Endothelial cell of umbilical vein (primary cell): ENCODE data around the gene ARL9. TPM values are rescaled to one million over a fixed set of nuclear protein-coding genes. Genes with fewer than 3 reads are reported as not detected.

ENCODE experiments used
- BruUV-seq: library from RNA; stranded (reverse); fragments of 400-500 nt; replicated peaks from 2 replicates; lab custom pipeline; 2021; lab: Mats Ljungman, UMichigan
- CTCF ChIA-PET: fragments of 300-600, 350-600 bp; sonication (Branson Sonifier 250); formaldehyde crosslinking; loops from one replicate; lab custom pipeline; 2021; ENCODE audit warnings: antibody characterized with exemption, inconsistent platforms; lab: Charles Lee
- POLR2A ChIA-PET: fragments of 300-600, 350-600 bp; sonication (Branson Sonifier 250); formaldehyde crosslinking; loops from one replicate; lab custom pipeline; 2021; ENCODE audit warnings: antibody characterized with exemption, inconsistent platforms; lab: Charles Lee
- DNase-seq: peaks from one replicate; pipeline ENCODE4 v3.0.0-alpha.2; 2011; ENCODE audit warnings: low read depth, low spot score
- FAIRE-seq: peaks from 2 replicates; lab custom pipeline; 2011; peaks lifted over from hg19 to GRCh38; lab: Jason Lieb, UNC
- H2AFZ ChIP-seq: 2 replicates; pipeline ENCODE4 v1.6.0; 2012; ENCODE audit warnings: low read depth, low read length, control low read depth, inconsistent platforms
- H3K27ac ChIP-seq: 2 replicates; pipeline ENCODE4 v1.5.1; 2011; ENCODE audit warnings: low read depth, mild to moderate bottlenecking, control low read depth, low read length, moderate library complexity; ENCODE audit not compliant: insufficient read depth
- H3K27me3 ChIP-seq, 2 experiments: 2 replicates each; pipeline versions ENCODE4 v1.6.0 to v1.6.1; 2011; ENCODE audit warnings: low read length in 2 of 2, mixed read lengths in 1 of 2; ENCODE audit not compliant: control insufficient read depth in 2 of 2, insufficient read depth in 2 of 2
- H3K36me3 ChIP-seq, 2 experiments: 2 replicates in 1 of 2; 3 replicates in 1 of 2; pipeline ENCODE4 v1.5.1; 2011; ENCODE audit warnings: low read length in 2 of 2, mild to moderate bottlenecking in 1 of 2, moderate library complexity in 1 of 2; ENCODE audit not compliant: control insufficient read depth in 2 of 2, insufficient read depth in 2 of 2; ENCODE audit errors: extremely low read depth in 1 of 2
- H3K4me1 ChIP-seq: 3 replicates; pipeline ENCODE4 v1.5.1; 2011; ENCODE audit warnings: mild to moderate bottlenecking, low read length; ENCODE audit not compliant: control insufficient read depth, insufficient read depth; ENCODE audit errors: extremely low read depth
- H3K4me2 ChIP-seq: 2 replicates; pipeline ENCODE4 v1.6.1; 2011; ENCODE audit warnings: low read length, control low read depth, mixed read lengths; ENCODE audit not compliant: insufficient read depth
- H3K4me3 ChIP-seq, 3 experiments: fragments of 200-600 bp in 1 of 3; sonication (generic), shearing (Covaris generic) in 1 of 3; replicated peaks in 1 of 3; 2 replicates each; pipeline ENCODE4 v1.5.1; 2011 to 2016; ENCODE audit warnings: control low read depth in 3 of 3, low read length in 3 of 3, mild to moderate bottlenecking in 2 of 3, inconsistent platforms in 1 of 3, low read depth in 1 of 3, moderate library complexity in 1 of 3; ENCODE audit not compliant: insufficient read depth in 1 of 3
- H3K79me2 ChIP-seq: 2 replicates; pipeline ENCODE4 v1.6.0; 2012; ENCODE audit warnings: low read length, inconsistent platforms; ENCODE audit not compliant: control insufficient read depth, insufficient read depth
- H3K9ac ChIP-seq: replicated peaks from 2 replicates; pipeline ENCODE3; 2011; ENCODE audit warnings: low read length, control low read depth; ENCODE audit not compliant: insufficient read depth; ENCODE audit errors: extremely low read depth
- H3K9me1 ChIP-seq: replicated peaks from 3 replicates; pipeline ENCODE4 v1.6.0; 2011; ENCODE audit warnings: mild to moderate bottlenecking, low read length; ENCODE audit not compliant: control insufficient read depth, insufficient read depth; ENCODE audit errors: extremely low read depth
- H3K9me3 ChIP-seq: replicated peaks from 2 replicates; pipeline ENCODE4 v1.5.1; 2012; ENCODE audit warnings: low read length, inconsistent platforms; ENCODE audit not compliant: control insufficient read depth, insufficient read depth
- H4K20me1 ChIP-seq: replicated peaks from 2 replicates; pipeline ENCODE3; 2011; ENCODE audit warnings: mild to moderate bottlenecking, low read length; ENCODE audit not compliant: control insufficient read depth, insufficient read depth; ENCODE audit errors: extremely low read depth
- CTCF ChIP-seq, 2 donors: IDR thresholded peaks; 1 replicate in 1 of 2; 2 replicates in 1 of 2; pipeline ENCODE4 v1.5.1; 2011; ENCODE audit warnings: low read length in 2 of 2, mild to moderate bottlenecking in 2 of 2, moderate library complexity in 2 of 2, control low read depth in 1 of 2, inconsistent platforms in 1 of 2, low read depth in 1 of 2; ENCODE audit not compliant: insufficient read depth in 1 of 2; ENCODE audit errors: extremely low read depth in 1 of 2
- EZH2 ChIP-seq: IDR thresholded peaks from 2 replicates; pipeline ENCODE4 v1.6.1; 2012; ENCODE audit warnings: borderline replicate concordance, low read depth, mild to moderate bottlenecking, moderate library complexity, low read length, inconsistent platforms; ENCODE audit not compliant: severe bottlenecking
- FOS ChIP-seq: IDR thresholded peaks from 2 replicates; pipeline ENCODE4 v1.6.1; 2011; ENCODE audit warnings: mild to moderate bottlenecking, low read length, moderate library complexity, borderline replicate concordance; ENCODE audit not compliant: insufficient read depth
- GATA2 ChIP-seq: IDR thresholded peaks from 2 replicates; pipeline ENCODE4 v1.7.0; 2011; ENCODE audit warnings: low read depth, mild to moderate bottlenecking, moderate library complexity, mixed read lengths, low read length; ENCODE audit not compliant: insufficient read length, insufficient read depth
- JUN ChIP-seq: IDR thresholded peaks from 2 replicates; pipeline ENCODE4 v1.6.1; 2011; ENCODE audit warnings: borderline replicate concordance, low read depth; ENCODE audit not compliant: insufficient read length, insufficient read depth
- MAX ChIP-seq: IDR thresholded peaks from 2 replicates; pipeline ENCODE4 v1.6.1; 2011; ENCODE audit not compliant: insufficient read depth, insufficient read length
- MYC ChIP-seq: IDR thresholded peaks from one replicate; pipeline ENCODE4 v1.6.1; 2011; ENCODE audit warnings: mild to moderate bottlenecking, low read depth, low read length
- POLR2A ChIP-seq: IDR thresholded peaks from 2 replicates; pipeline ENCODE4 v1.6.1; 2012; ENCODE audit warnings: low read depth, mild to moderate bottlenecking, control low read depth, low read length
- POLR2AphosphoS5 ChIP-seq: IDR thresholded peaks from 2 replicates; pipeline ENCODE4 v1.6.1; 2012; ENCODE audit warnings: low read depth, mild to moderate bottlenecking, control low read depth, low read length, moderate library complexity; ENCODE audit not compliant: insufficient read depth
- dilution Hi-C: fragments of 300-500 bp; cut with MboI; formaldehyde crosslinking; loops from one replicate; pipeline ENCODE4 v1.15.0; 2019; ENCODE audit warnings: low sequenced_read_pairs; ENCODE audit not compliant: extremely low pct_ligation_motif_present
- intact Hi-C: fragments of 100-400 bp; cut with micrococcal nuclease; formaldehyde crosslinking; loops from one replicate; pipeline ENCODE4 v1.10.0; 2022
- polyA plus RNA-seq, 4 experiments: library from polyadenylated mRNA; depleted of rRNA in 3 of 4; stranded (reverse) in 3 of 4; unstranded in 1 of 4; fragments of >200 nt; gene quantifications; 2 replicates each; pipeline versions ENCODE4 v1.2.1 to v1.2.3, GENCODE V29; 2011 to 2012; ENCODE audit warnings: missing spikeins in 1 of 4
- total RNA-seq: library from RNA; stranded (reverse); gene quantifications from 2 replicates; pipeline ENCODE4 v1.2.3, GENCODE V29; 2021

The ARL9 gene
- total and polyA plus RNA-seq, 2 donors (not counting 3 experiments of a cell fraction or from before 2014, with no cell fraction given), result 0.40 to 1.1 TPM

DNA sequence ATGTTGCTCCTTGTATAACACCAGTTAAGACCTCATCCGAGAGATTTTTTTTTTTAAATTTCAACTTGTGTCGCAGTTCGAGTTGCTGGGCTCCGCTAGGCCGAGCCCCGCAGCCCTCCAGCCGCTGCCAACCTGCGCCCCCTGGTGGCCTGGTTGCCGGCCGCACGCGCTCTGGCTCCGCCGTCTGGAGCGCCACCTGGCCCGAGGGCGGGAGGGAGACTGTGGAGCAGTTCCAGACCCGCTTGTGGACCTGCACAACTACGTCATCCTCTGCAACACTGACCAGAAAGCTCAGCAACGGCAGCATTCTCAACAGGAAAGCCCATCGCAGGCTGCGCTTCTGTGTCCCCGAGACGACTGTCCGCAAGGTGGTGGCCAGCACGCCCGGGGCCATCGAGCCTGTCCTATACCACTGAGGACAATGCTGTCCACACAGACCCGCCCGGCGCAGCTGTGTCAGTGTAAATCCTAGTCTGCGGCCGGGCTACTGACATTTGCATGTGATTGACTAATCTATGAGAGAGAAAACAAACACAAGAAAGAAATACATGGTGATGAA lies 39.1 kb downstream of the ARL9 start:
- TF ChIP-seq POLR2A (no peak), FOS (peak; percentile 38), POLR2AphosphoS5 (peak; percentile 45), CTCF (IDR thresholded peaks at IDR 0.05; ENCODE audit: extremely low read depth in 1 of 2, insufficient read depth in 1 of 2, low read depth in 1 of 2, low read length in 2 of 2) (peak; percentile 98 to 99)
- Histone ChIP-seq H3K27me3 (peaks cover 8 to 9% of the 10 kb centered on the region in 2 experiments), H3K9me3 (no peaks in the 10 kb centered on the region), H4K20me1 (no peaks in the 10 kb centered on the region), H3K36me3 (no peaks in the 10 kb centered on the region), H3K4me2 (peak overlapping the region; percentile 64), H3K4me1 (peaks cover 3% of the 10 kb centered on the region), H3K9me1 (no peaks in the 10 kb centered on the region), H3K27ac (no peak overlapping the region), H3K9ac (no peak overlapping the region), H2AFZ (peak overlapping the region; percentile 96), H3K79me2 (no peaks in the 10 kb centered on the region), H3K4me3 (peak overlapping the region in 2 of 3 experiments; percentile 43 to 51)
- intact Hi-C loops (loop anchor here (1.0 to 10.0 kb wide), 7 partner anchors 38 to 600 kb away; partner anchors contain the start of genes CEP135, PAICS and PPAT), dilution Hi-C loops (no loop called here)
- peak; percentile 85 for DNase-seq
- FAIRE-seq, result peak; percentile 55
- ChIA-PET CTCF (interaction anchor here (0.6 to 2.6 kb wide), 19 partner anchors 9 to 596 kb away, joined by 3 to 14 read pairs (median 4); partner anchors contain the start of genes AASDH and SRP72), POLR2A (no interaction called here)
- no TSS peak for BruUV-seq

- no peak for DNase-seq
- POLR2A ChIA-PET, result no interaction called here
- H3K36me3 ChIP-seq, result no peaks in the 10 kb centered on the region
- no peaks in the 10 kb centered on the region for H3K9me3 ChIP-seq
- no peak overlapping the region for H3K4me3 ChIP-seq
- H3K79me2 ChIP-seq, result no peaks in the 10 kb centered on the region
- dilution Hi-C loops (no loop called here), intact Hi-C loops (no loop called here)
- FAIRE-seq, result no peak
- no peak overlapping the region for H3K27ac ChIP-seq
- CTCF ChIA-PET, result no interaction called here
- H4K20me1 ChIP-seq, result no peaks in the 10 kb centered on the region
- no peak overlapping the region for H3K4me2 ChIP-seq
- BruUV-seq, result no TSS peak
- H3K9me1 ChIP-seq, result no peaks in the 10 kb centered on the region
- H3K9ac ChIP-seq, result no peak overlapping the region
- peaks cover 4 to 12% of the 10 kb centered on the region in 2 experiments for H3K27me3 ChIP-seq
- H3K4me1 ChIP-seq, result no peaks in the 10 kb centered on the region
- H2AFZ ChIP-seq, result no peak overlapping the region
- TF ChIP-seq JUN (no peak), MYC (no peak), FOS (no peak), CTCF (IDR thresholded peaks at IDR 0.05; ENCODE audit: extremely low read depth in 1 of 2, insufficient read depth in 1 of 2, low read depth in 1 of 2, low read length in 2 of 2) (no peak), POLR2AphosphoS5 (no peak), POLR2A (no peak), MAX (no peak), EZH2 (no peak), GATA2 (no peak)
These were observed 45.1 kb downstream of the ARL9 start for GRCh38 chr4:56550642-56551041.
